HCT116 (cell line): ENCODE results near the gene NPB. TPM values are rescaled to one million over a fixed set of nuclear protein-coding genes. Genes with fewer than 3 reads are reported as not detected.

Experiments used
- ATAC-seq: fragments of 200-7000 bp; cut with Tn5 transposase; 2 replicates; pipeline ENCODE4 v1.9.1; 2020; ENCODE audit warnings: mild to moderate bottlenecking, moderate library complexity
- Bru-seq: library from RNA; stranded (reverse); fragments of 400-500 nt; gene quantifications from one replicate; lab custom pipeline; 2021; lab: Mats Ljungman, UMichigan
- BruChase-seq, 2 experiments: library from RNA; stranded (reverse); fragments of 400-500 nt; gene quantifications; one replicate each; lab custom pipeline; 2021; lab: Mats Ljungman, UMichigan
- BruUV-seq: library from RNA; stranded (reverse); fragments of 400-500 nt; replicated peaks from 2 replicates; lab custom pipeline; 2021; lab: Mats Ljungman, UMichigan
- CTCF ChIA-PET: fragments of 300-600 bp; sonication (Branson Sonifier 250); formaldehyde crosslinking; loops from one replicate; lab custom pipeline; 2021; ENCODE audit warnings: antibody characterized with exemption; lab: Charles Lee
- POLR2A ChIA-PET: fragments of 300-600, 350-600 bp; sonication (Branson Sonifier 250); formaldehyde crosslinking; loops from one replicate; lab custom pipeline; 2021; ENCODE audit warnings: antibody characterized with exemption; lab: Charles Lee
- RAD21 ChIA-PET, 2 experiments: fragments of 300-600 bp; sonication (Branson Sonifier 250); formaldehyde crosslinking; loops; one replicate each; lab custom pipeline; 2023; ENCODE audit warnings: low total read pairs in 2 of 2; ENCODE audit not compliant: uncharacterized antibody in 2 of 2, unreplicated experiment in 2 of 2, low non-redundant PET in 1 of 2; lab: Charles Lee
- DNase-seq: peaks from one replicate; pipeline ENCODE4 v3.0.0-alpha.2; 2010; ENCODE audit warnings: low read depth, low spot score
- H2AFZ ChIP-seq: fragments of 200-600 bp; shearing (Covaris generic), sonication (generic); 2 replicates; pipeline ENCODE4 v1.6.1; 2017; ENCODE audit warnings: low read depth, mixed run types, mixed read lengths, antibody characterized with exemption, low read length; ENCODE audit not compliant: poor library complexity, severe bottlenecking
- H3K27ac ChIP-seq: 2 replicates; pipeline ENCODE4 v1.5.1; 2012; ENCODE audit warnings: low read depth, low read length
- H3K27me3 ChIP-seq: fragments of 200-600 bp; sonication (generic); 2 replicates; pipeline ENCODE4 v1.6.1; 2016; ENCODE audit warnings: mixed run types, low read length, mixed read lengths; ENCODE audit not compliant: insufficient read depth
- H3K36me3 ChIP-seq, 2 experiments: fragments of 200-500 bp in 1 of 2; fragments of 200-600 bp in 1 of 2; sonication (Bioruptor generic) in 1 of 2; sonication (generic) in 1 of 2; 2 replicates each; pipeline versions ENCODE4 v1.5.1 to v1.6.1; 2014 to 2016; ENCODE audit warnings: low read length in 2 of 2, inconsistent platforms in 1 of 2, mixed read lengths in 1 of 2, mixed run types in 1 of 2; ENCODE audit not compliant: insufficient read depth in 2 of 2, control insufficient read depth in 1 of 2
- H3K4me1 ChIP-seq, 2 experiments: fragments of 200-600 bp in 1 of 2; sonication (generic) in 1 of 2; 2 replicates each; pipeline versions ENCODE4 v1.5.1 to v1.6.1; 2012 to 2017; ENCODE audit warnings: low read length in 2 of 2, inconsistent platforms in 1 of 2, mild to moderate bottlenecking in 1 of 2, mixed read lengths in 1 of 2, mixed run types in 1 of 2, moderate library complexity in 1 of 2; ENCODE audit not compliant: insufficient read depth in 2 of 2, control insufficient read depth in 1 of 2
- H3K4me2 ChIP-seq: fragments of 200-600 bp; sonication (generic); 2 replicates; pipeline ENCODE4 v1.6.1; 2017; ENCODE audit warnings: mixed run types, low read length, mixed read lengths
- H3K4me3 ChIP-seq, 2 experiments: fragments of 200-600 bp in 1 of 2; sonication (generic) in 1 of 2; replicated peaks in 1 of 2; 2 replicates each; pipeline ENCODE4 v1.5.1; 2011 to 2016; ENCODE audit warnings: low read length in 2 of 2, control low read depth in 1 of 2, low read depth in 1 of 2, mild to moderate bottlenecking in 1 of 2, mixed read lengths in 1 of 2, mixed run types in 1 of 2
- H3K79me2 ChIP-seq: fragments of 200-600 bp; sonication (generic); 2 replicates; pipeline ENCODE4 v1.6.1; 2017; ENCODE audit warnings: mild to moderate bottlenecking, mixed run types, low read length, moderate library complexity, mixed read lengths; ENCODE audit not compliant: insufficient read depth
- H3K9ac ChIP-seq: fragments of 200-600 bp; sonication (generic); 2 replicates; pipeline ENCODE4 v1.6.1; 2016; ENCODE audit warnings: low read length, mixed read lengths
- H3K9me2 ChIP-seq: fragments of 200-600 bp; sonication (generic), shearing (Covaris generic); 2 replicates; pipeline ENCODE4 v1.6.1; 2017; ENCODE audit warnings: mixed run types, mild to moderate bottlenecking, moderate library complexity; ENCODE audit not compliant: insufficient read depth
- H3K9me3 ChIP-seq, 2 experiments: fragments of 200-500 bp in 1 of 2; fragments of 200-600 bp in 1 of 2; sonication (Bioruptor generic) in 1 of 2; sonication (generic) in 1 of 2; 2 replicates each; pipeline ENCODE4 v1.6.1; 2014 to 2017; ENCODE audit warnings: low read length in 2 of 2, mixed read lengths in 2 of 2, inconsistent platforms in 1 of 2, low read depth in 1 of 2, mild to moderate bottlenecking in 1 of 2, mixed run types in 1 of 2, moderate library complexity in 1 of 2; ENCODE audit not compliant: control insufficient read depth in 1 of 2, insufficient read depth in 1 of 2
- H4K20me1 ChIP-seq: fragments of 200-600 bp; sonication (generic), shearing (Covaris generic); 2 replicates; pipeline ENCODE4 v1.6.1; 2017; ENCODE audit warnings: mixed run types, mild to moderate bottlenecking, moderate library complexity; ENCODE audit not compliant: insufficient read depth
- ATF3 ChIP-seq: IDR thresholded peaks from 2 replicates; pipeline ENCODE4 v1.6.1; 2012
- CEBPB ChIP-seq: IDR thresholded peaks from 2 replicates; pipeline ENCODE4 v1.6.1; 2012; ENCODE audit warnings: low read depth
- EGR1 ChIP-seq: IDR thresholded peaks from 2 replicates; pipeline ENCODE4 v1.6.1; 2012; ENCODE audit warnings: low read depth
- ELF1 ChIP-seq: IDR thresholded peaks from 2 replicates; pipeline ENCODE4 v1.6.1; 2012; ENCODE audit warnings: low read depth, borderline replicate concordance
- POLR2A ChIP-seq: IDR thresholded peaks from 2 replicates; pipeline ENCODE4 v1.7.0; 2011; ENCODE audit warnings: borderline replicate concordance; ENCODE audit not compliant: insufficient read depth, insufficient read length; ENCODE audit errors: extremely low read depth
- POLR2AphosphoS5 ChIP-seq: IDR thresholded peaks from 2 replicates; pipeline ENCODE4 v1.6.1; 2011; ENCODE audit warnings: mild to moderate bottlenecking, low read depth, low read length, moderate library complexity
- RAD21 ChIP-seq: IDR thresholded peaks from 2 replicates; pipeline ENCODE4 v1.6.1; 2012; ENCODE audit warnings: low read depth, mild to moderate bottlenecking
- REST ChIP-seq: IDR thresholded peaks from 2 replicates; pipeline ENCODE4 v1.6.1; 2012; ENCODE audit warnings: low read depth
- intact Hi-C: fragments of 100-400 bp; cut with micrococcal nuclease; formaldehyde crosslinking; loops from 2 replicates; pipeline ENCODE4 v1.10.0; 2022
- long read RNA-seq: library from polyadenylated mRNA; unstranded; transcript quantifications from one replicate; pipeline ENCODE4 v2.0.0, GENCODE V29; 2021; ENCODE audit not compliant: unreplicated experiment
- polyA plus RNA-seq: library from polyadenylated mRNA; unstranded; fragments of >200 nt; gene quantifications from 2 replicates; pipeline ENCODE4 v1.2.1, GENCODE V29; 2012; ENCODE audit warnings: missing spikeins
- total RNA-seq: library from RNA; stranded (reverse); gene quantifications from one replicate; pipeline ENCODE4 v1.2.1, GENCODE V29; 2021; ENCODE audit not compliant: unreplicated experiment
- TF ChIP-seq, protein P1 (sequence below): IDR thresholded peaks from 2 replicates; pipeline ENCODE4 v1.6.1; 2011; ENCODE audit warnings: mild to moderate bottlenecking, low read length, moderate library complexity; ENCODE audit not compliant: insufficient replicate concordance; ENCODE audit errors: extremely low read depth

NPB gene
- total RNA-seq (1.2 TPM), Bru-seq, nascent RNA (percentile 27 among the genes with signal in this experiment), BruChase-seq, experiment 1, labeled RNA remaining after a 6-hour chase (not detected), BruChase-seq, experiment 2, labeled RNA remaining after a 2-hour chase (percentile 23 among the genes with signal in this experiment)
- polyA plus RNA-seq = 0.56 and 0.90 TPM in 2 replicates
- long read RNA-seq = 0 reads

DNA sequence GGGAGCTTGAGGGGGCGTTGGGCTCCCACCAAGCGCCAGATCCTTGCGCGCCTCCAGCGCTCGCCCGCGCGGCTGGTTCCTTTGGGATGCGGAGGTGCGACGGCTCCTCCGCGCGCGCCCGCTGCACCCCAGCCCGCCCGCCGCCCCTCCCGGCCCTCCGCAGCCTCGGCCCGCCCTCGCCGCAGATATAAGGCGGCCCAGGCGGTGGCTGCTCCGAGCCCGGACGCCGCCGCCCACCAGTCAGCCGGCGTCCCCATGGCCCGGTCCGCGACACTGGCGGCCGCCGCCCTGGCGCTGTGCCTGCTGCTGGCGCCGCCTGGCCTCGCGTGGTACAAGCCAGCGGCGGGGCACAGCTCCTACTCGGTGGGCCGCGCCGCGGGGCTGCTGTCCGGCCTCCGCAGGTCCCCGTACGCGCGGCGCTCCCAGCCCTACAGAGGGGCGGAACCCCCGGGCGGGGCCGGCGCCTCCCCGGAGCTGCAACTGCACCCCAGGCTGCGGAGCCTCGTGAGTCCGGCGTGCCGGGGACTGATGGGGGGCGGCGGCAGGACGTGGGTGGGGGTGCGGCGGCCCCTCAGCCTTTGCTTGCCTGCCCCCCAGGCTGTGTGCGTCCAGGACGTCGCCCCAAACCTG, at the start of gene NPB:
NPB (plus strand) TSS at position 216 of the 630 bp plus-strand sequence; CDS start at position 256, 40 bp downstream.
- peaks cover 24 to 44% of the 10 kb centered on the region in 2 experiments for H3K4me1 ChIP-seq
- no peaks in the 10 kb centered on the region for H3K27me3 ChIP-seq
- peak within 1 kb of the TSS; percentile 10; the same call in 1 of the 2 replicates for H3K27ac ChIP-seq
- DNase-seq (no peak), ATAC-seq (peak; percentile 25)
- H3K9ac ChIP-seq = peak within 1 kb of the TSS; percentile 16; the same call in 1 of the 2 replicates
- peak within 1 kb of the TSS in 1 of 2 experiments; percentile 21; a peak in 1 of 4 replicates for H3K4me3 ChIP-seq
- ChIA-PET CTCF (no interaction called here), RAD21 (no interaction called here), POLR2A (no interaction called here)
- H3K9me3 ChIP-seq = no peaks in the 10 kb centered on the region
- H3K36me3 ChIP-seq = peaks cover 0 to 18% of the 10 kb centered on the region in 2 experiments; a peak in 1 of 4 replicates
- H3K9me2 ChIP-seq = no peaks in the 10 kb centered on the region
- H4K20me1 ChIP-seq = no peaks in the 10 kb centered on the region
- intact Hi-C loops = no loop called here
- no TSS peak for BruUV-seq
- TF ChIP-seq POLR2AphosphoS5 (peak; percentile 26; the same call in 1 of the 2 replicates), EGR1 (no peak)
- H3K4me2 ChIP-seq = peak within 1 kb of the TSS; percentile 50
- H3K79me2 ChIP-seq = no peaks in the 10 kb centered on the region; the same call in 1 of the 2 replicates
- H2AFZ ChIP-seq = no peak within 1 kb of the TSS

DNA sequence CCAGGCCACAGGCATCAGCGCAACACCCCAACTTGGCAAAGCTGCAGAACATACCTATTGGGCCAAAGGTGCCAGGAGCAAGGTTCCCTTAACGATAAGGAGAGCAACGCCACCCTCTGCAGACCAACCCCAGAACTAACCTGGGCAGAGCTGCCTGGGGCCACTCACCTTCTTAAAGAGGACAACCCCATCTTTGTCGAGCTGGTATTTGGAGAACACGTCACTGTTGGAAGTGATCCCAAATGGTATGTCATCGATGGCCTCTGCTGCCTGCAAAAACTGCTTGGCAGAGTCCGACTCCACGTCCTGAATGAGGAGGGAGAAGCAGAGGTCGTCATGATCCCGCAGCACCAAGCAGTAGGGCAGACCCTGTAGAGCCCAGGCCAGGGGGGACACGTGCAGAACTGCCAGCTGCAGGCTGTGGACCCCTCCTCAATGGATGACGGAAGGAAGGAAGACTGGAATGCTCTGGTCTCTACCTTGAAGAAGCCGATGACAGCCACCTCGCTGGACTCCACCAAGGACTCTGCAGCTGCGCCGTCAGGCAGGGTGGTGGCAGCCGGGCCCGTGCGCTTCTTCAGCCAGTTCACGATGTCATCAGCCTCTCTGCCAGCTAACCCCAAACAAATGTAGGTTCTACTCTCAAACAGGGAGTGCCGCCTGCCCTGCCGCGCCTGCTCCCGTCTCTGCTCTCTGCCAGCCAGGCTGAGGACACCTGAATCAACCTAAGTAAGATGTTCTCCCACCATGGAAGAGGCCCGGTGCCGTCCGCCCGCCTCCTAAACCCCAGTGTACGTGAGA, 46.9 kb upstream of the NPB start:
- POLR2A ChIA-PET = interaction anchor here (0.6 to 1.3 kb wide), 4 partner anchors 8 to 123 kb away, joined by 3 to 5 read pairs (median 3); partner anchors contain the start of gene MCRIP1
- no TSS peak for BruUV-seq
- H3K79me2 ChIP-seq = peaks cover 99% of the 10 kb centered on the region
- TF ChIP-seq CEBPB (no peak), REST (no peak), ELF1 (no peak), POLR2A (no peak), ATF3 (no peak), RAD21 (no peak)
- TF ChIP-seq, protein P1, sequence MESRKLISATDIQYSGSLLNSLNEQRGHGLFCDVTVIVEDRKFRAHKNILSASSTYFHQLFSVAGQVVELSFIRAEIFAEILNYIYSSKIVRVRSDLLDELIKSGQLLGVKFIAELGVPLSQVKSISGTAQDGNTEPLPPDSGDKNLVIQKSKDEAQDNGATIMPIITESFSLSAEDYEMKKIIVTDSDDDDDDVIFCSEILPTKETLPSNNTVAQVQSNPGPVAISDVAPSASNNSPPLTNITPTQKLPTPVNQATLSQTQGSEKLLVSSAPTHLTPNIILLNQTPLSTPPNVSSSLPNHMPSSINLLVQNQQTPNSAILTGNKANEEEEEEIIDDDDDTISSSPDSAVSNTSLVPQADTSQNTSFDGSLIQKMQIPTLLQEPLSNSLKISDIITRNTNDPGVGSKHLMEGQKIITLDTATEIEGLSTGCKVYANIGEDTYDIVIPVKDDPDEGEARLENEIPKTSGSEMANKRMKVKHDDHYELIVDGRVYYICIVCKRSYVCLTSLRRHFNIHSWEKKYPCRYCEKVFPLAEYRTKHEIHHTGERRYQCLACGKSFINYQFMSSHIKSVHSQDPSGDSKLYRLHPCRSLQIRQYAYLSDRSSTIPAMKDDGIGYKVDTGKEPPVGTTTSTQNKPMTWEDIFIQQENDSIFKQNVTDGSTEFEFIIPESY = no peak

More for the DNA sequence above, 46.9 kb upstream of the NPB start:
- Histone ChIP-seq H3K27ac (no peak overlapping the region; the same call in 1 of the 2 replicates), H3K36me3 (peaks cover 70 to 76% of the 10 kb centered on the region in 2 experiments), H4K20me1 (peaks cover 6% of the 10 kb centered on the region; the same call in 1 of the 2 replicates), H2AFZ (no peak overlapping the region), H3K4me3 (no peak overlapping the region), H3K9me2 (no peaks in the 10 kb centered on the region), H3K27me3 (no peaks in the 10 kb centered on the region), H3K9ac (no peak overlapping the region), H3K4me2 (no peak overlapping the region), H3K9me3 (no peaks in the 10 kb centered on the region), H3K4me1 (peaks cover 8 to 21% of the 10 kb centered on the region in 2 experiments)
- DNase-seq (no peak), ATAC-seq (peak; percentile 61)
- ChIA-PET CTCF (interaction anchor here (1.2 to 1.5 kb wide), 3 partner anchors 33 to 180 kb away, joined by 3 to 5 read pairs (median 3); no protein-coding TSS in a partner anchor), RAD21 (interaction anchor here in 1 of 2 experiments (0.6 to 0.8 kb wide), 3 partner anchors 13 to 132 kb away, joined by 3 read pairs; no protein-coding TSS in a partner anchor)
- intact Hi-C loops = no loop called here
